ENCODE measurements around the gene HAPSTR1.

GRCh38 chr16:9092282-9092977 lies 986 bp downstream of the HAPSTR1 start:
- TF ChIP-seq CTCF (conservative IDR thresholded peaks at IDR 0.05 in 1 of 2, IDR thresholded peaks at IDR 0.05 in 1 of 2; ENCODE audit: extremely low read depth in 1 of 2, insufficient read depth in 1 of 2, low read depth in 1 of 2, low read length in 2 of 2) = no peak
- TF ChIP-seq EZH2 (IDR thresholded peaks at IDR 0.05; ENCODE audit: borderline replicate concordance, low read length) = no peak

Data from mammary epithelial cell (primary cell).